IMR-90 (cell line): ENCODE measurements around the gene EIF4G3.

ENCODE experiments used
- CTCF ChIP-seq: conservative IDR thresholded peaks from 2 replicates; pipeline ENCODE4 v1.5.1; 2012; ENCODE audit warnings: mild to moderate bottlenecking, low read depth, low read length, improper control_type of control experiment
- ELK1 ChIP-seq: fragments of 150-350 bp; IDR thresholded peaks from 2 replicates; pipeline ENCODE4 v1.6.1; 2016; ENCODE audit warnings: low read depth, mild to moderate bottlenecking, low read length, moderate library complexity, borderline replicate concordance
- MAFK ChIP-seq: IDR thresholded peaks from 2 replicates; pipeline ENCODE4 v1.6.1; 2012; ENCODE audit warnings: low read depth, low read length, improper control_type of control experiment
- MAZ ChIP-seq: IDR thresholded peaks from 2 replicates; pipeline ENCODE4 v1.6.1; 2012; ENCODE audit warnings: low read depth, mild to moderate bottlenecking, low read length, improper control_type of control experiment, moderate library complexity, borderline replicate concordance
- POLR2A ChIP-seq: IDR thresholded peaks from 2 replicates; pipeline ENCODE4 v1.6.1; 2012; ENCODE audit warnings: mild to moderate bottlenecking, low read depth, low read length

- TF ChIP-seq POLR2A (no peak), CTCF (no peak), MAFK (no peak), MAZ (no peak), ELK1 (no peak)
Observed at GRCh38 chr1:20958430-20958829, 218.3 kb downstream of the EIF4G3 start.
